Activated CD8-positive, alpha-beta memory T cell treated with anti-CD3 and anti-CD28 coated beads, Interleukin-2, amount 50 U/mL, for 1 hour (primary cell): ENCODE data around the gene GH2.
"Not testable (repeated sequence)": the region's sequence is repeated elsewhere in the genome, so short reads cannot be mapped to it uniquely, and the experiment has no call there.

Source experiments
- DNase-seq: peaks from one replicate; pipeline ENCODE4 v3.0.0-alpha.2; 2020; ENCODE audit errors: extremely low read depth

The GH2 gene

DNA sequence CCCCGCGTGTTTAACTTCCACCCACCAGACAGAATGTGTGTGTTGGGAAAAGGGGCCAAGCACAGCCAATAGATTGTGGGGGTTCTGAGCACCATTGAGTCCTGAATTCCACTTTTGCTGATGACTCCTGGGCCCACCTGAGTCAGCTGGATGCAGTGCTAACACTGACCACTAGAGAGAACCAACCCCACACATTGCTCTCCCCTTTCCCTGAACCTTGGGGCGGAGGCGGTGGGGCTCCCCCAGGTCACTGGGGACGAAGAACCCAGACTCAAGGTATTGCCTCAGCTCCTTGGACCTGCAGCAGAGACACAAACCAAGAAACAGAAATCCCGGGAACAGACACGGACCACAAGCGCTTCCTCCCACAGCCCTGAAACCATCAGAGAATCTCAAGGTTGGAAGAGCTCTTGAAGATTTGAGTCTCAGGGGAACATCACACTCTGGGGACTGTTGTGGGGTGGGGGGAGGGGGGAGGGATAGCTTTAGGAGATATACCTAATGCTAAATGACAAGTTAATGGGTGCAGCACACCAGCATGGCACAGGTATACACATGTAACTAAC lies 7.6 kb downstream of the GH2 start:
- DNase-seq = not testable (repeated sequence)

DNA sequence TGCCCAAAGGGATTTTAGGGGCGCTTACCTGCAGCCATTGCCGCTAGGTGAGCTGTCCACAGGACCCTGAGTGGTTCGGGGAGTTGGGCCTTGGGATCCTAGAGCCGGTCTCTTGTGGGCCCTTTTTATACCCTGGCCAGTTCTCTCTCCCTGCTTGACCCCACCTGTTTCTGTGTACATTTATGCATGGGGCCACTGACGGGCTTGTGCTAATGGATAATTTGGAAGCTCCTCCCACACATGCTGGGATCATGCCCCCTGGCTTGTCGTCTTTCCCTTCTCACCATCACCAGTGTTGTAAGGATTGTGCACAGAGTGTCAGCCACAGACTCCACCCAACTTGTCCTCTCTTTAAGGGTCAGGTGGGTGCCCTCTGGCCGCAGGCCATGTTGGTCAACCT lies 8.2 kb downstream of the GH2 start, which contains the start of gene CSH2:
Gene CSH2, minus strand, starts transcription at position 101 of the 400 bp plus-strand sequence. Its CDS starts 63 bp downstream, at position 38.
- DNase-seq = not testable (repeated sequence)

DNA sequence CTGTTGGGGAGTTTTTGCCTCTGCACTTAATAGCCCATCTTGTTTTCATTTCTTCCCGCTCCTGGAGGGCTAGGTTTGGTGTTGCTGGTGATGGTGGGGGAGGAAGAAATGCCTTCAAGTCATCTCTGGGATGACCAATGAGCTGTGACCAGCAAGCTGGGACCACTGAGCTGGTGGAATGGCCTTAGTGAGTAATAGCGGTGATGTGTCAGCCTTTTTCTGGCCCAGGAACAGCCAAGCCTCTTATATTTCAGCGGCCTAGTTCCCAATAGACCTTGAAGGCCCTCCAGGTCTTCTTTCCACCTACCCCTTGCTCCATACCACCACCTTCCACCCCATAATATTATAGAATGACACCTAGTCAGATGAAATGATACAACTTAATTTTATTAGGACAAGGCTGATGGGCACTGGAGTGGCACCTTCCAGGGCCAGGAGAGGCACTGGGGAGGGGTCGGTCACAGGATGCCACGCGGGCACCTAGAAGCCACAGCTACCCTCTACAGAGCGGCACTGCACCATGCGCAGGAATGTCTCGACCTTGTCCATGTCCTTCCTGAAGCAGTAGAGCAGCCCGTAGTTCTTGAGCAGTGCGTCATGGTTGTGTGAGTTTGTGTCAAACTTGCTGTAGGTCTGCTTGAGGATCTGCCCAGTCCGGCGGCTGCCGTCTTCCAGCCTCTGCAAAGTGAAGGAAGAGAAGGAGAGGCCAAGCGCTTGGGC lies 9.9 kb downstream of the GH2 start:
- DNase-seq = not testable (repeated sequence)

DNA sequence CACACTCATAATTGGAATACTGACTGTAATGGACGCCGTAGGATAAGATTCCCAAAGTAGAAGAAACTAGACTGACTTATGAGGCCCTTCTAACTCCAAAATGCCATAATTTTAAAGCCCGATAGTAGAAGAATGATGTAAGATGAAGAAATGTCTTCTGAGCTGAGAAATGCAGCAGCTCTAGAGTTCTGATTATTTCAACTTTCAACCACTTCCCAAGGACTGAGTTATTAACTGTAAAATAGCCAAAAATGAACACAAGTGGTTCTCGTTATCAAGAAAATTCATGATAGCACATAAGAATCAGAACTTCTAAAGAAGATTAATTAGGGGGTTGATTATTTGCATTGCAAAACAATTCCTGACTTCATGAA lies 11.5 kb downstream of the GH2 start:
- not testable (repeated sequence) for DNase-seq

DNA sequence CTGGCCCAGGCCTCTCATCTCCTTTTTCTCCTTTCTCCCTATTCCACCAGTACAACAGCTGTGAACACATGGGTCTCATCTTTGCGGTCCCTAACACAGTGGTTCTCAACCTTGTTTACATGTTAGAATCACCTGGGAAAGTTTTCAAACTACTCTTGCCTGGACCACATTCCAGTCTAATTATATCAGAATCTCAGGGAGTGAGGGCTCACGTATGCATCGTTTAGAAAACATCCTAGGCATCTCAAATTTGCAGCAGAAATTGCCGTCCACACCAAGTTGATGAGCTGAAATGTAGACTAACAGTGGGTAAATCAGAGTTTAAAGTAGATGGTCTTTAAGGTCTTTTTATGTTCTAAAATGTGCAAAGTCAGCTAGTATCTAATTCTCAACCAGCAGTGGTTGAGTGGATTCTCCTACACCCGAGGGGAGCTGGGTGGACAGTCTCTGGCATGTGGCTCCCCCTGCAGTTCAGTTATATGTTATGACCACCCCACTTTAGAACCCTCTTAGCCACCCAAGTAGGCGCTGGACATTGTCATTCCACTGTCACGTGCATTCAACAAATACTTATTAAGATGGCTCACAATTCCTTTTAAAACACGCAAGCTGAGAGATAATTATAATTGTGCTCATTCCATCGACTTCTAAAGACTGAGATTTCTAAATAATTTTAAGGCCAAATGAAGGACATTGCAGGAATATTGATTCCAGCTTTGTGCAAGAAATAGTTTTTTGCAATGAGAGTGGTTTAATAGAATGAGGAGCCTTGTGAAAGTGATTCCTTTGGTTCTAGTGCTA lies 12.1 kb downstream of the GH2 start:
- not testable (repeated sequence) for DNase-seq

DNA sequence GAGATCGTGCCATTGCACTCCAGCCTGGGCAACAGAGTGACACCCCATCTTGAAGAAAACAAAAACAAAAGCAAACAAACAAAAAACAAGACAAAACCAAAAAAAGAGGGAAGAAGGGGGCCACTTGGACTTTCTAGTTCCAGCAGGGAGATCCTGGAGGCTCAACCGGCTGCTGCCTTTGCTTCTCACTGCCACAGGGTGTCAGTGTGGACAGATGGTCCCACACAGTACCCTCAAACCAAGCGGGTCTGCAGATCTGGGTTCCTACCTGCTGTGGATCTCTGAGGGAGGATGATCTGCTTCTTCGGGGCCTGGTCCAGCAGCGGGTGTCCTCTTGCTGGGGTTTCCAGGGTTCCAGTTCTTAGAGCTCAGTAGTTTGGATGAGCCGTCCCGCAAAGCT lies 15.1 kb downstream of the GH2 start:
- DNase-seq = not testable (repeated sequence)

DNA sequence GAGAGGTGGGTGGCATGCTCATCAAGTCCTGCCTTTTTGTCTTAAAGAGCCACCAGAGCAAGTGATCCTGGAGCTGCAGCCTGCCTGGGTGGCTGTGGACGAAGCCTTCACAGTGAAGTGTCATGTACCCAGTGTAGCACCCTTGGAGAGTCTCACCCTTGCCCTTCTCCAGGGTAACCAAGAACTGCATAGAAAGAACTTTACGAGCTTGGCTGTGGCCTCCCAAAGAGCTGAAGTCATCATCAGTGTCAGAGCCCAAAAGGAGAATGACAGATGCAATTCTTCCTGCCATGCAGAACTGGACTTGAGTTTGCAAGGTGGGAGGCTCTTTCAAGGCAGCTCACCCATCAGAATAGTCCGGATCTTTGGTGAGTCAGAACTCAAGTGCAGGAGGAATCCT lies 22.5 kb downstream of the GH2 start:
- DNase-seq = no peak

DNA sequence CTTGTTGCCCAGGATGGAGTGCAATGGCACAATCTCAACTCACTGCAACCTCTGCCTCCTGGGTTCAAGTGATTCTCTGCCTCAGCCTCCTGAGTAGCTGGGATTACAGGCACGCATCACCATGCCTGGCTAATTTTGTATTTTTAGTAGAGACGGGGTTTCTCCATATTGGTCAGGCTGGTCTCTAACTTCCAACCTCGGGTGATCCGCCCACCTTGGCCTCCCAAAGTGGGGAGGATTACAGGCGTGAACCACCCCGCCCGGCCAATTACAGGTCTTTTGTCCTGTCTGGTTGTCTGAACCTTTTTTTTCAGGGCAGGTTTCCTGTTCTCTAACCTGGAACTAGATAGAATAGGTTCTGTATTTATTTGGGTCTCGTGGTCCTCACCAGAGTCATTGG lies 25.3 kb downstream of the GH2 start:
- DNase-seq = not testable (repeated sequence)

DNA sequence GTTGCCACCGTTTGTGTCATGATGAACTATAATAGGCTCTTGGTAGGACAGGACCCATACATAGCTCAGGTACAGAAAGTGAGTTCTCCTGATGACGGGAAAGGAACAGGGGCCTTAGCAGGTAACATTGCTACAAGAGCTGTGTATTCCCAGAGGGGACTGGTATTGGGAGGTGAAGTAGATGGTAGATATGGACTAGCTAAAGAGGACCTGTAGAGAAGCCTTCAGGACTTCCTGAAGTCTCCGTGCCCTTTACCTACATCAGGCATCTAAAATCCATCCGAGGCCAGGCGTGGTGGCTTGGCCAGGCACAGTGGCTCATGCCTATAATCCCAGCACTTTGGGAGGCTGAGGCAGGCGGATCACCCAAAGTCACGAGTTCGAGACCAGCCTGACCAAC lies 26.6 kb downstream of the GH2 start:
- DNase-seq = no peak

DNA sequence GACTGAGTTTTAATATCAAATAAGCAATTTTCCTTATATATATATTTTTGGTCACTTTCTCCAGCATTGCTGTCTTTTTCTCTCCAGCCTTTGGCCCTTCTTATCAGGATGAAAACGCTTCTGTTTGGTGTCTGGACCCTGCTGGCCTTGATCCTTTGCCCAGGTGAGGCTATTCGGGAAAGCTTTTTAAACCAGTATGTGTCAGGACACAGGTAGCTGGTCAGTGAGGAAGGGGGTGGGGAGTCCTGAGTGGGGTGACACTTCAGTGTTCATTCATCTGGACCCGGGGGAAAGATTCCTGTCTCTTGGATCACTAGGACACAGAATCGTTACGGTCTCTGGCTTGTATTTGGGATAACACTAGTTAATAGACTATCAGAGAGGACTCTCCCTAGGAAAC lies 27.0 kb downstream of the GH2 start:
- no peak for DNase-seq

DNA sequence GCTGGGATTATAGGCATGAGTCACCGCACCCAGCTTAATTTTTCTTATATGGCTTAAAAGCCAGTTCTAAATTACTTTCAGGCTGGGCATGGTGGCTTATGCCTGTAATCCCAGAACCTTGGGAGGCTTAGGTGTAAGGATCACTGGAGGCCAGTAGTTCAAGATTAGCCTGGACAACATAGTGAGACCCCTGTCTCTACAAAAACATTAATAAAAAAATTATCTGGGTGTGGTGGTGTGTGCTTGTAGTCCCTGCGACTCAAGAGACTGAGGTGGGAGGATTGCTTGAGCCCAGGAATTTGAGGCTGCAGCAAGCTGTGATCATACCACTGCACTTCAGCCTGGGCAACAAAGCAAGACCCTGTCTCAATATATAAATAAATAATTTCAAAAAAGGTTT lies 28.5 kb downstream of the GH2 start:
- no peak for DNase-seq

DNA sequence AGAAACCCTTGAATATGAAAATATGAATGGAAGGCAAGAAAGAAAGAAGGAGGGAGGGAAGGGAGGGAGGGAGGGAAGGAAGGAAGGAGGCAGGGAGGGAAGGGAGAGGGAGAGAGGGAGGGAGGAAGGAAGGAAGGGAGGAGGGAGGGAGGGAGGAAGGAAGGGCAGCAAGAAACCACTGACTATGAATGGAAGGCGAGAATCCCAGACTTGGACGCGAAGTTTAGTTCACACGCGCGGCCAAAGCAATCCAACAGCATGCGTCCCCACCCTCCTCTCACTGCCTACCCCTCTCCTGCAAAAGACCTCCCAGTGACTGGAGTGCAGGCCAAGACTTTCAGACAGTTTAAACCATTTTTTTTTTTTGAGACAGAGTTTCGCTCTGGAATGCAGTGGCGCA lies 31.3 kb downstream of the GH2 start:
- no peak for DNase-seq

DNA sequence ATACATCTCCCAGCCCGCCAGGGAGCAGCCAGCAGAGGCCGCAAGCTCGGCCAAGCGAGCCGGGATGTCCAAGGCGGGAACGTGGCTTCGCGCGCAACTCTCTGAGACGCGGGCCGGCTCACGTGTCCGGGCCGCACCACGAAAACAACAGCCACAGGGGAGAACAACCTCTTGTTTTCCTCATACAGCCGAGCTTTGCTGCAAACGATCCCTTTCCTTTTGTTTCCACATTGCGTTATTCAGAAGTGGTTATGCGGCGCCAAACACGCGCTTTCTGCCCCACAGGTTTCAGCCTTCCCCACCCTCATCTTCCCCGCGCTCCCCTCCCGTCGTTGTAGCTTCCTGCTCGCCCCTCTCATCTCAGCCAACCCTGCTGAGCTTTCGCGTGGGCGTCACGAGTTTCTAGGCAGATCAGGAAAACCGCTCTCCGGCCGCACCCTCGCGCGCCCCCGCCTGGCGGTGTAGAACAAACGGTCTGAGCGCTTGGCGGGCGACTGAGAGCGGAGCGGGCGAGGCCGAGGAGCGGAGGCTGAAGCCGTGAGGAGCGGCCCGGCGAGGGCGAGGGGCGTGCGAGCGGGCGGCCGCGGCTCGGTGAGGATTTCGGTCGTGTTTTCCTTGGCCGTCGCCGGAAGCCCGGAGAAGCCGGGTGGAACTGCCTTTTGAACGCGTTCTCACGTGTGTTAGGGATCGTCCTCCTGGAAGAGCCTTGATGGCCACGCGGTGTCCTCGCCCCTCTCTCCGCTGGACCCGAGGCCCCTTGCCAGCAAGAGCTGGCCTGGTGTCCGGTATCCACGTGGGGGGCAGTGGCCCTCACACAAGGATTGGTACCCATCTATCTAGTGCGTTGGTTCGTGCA lies 32.7 kb downstream of the GH2 start:
- DNase-seq = peak; percentile 82

DNA sequence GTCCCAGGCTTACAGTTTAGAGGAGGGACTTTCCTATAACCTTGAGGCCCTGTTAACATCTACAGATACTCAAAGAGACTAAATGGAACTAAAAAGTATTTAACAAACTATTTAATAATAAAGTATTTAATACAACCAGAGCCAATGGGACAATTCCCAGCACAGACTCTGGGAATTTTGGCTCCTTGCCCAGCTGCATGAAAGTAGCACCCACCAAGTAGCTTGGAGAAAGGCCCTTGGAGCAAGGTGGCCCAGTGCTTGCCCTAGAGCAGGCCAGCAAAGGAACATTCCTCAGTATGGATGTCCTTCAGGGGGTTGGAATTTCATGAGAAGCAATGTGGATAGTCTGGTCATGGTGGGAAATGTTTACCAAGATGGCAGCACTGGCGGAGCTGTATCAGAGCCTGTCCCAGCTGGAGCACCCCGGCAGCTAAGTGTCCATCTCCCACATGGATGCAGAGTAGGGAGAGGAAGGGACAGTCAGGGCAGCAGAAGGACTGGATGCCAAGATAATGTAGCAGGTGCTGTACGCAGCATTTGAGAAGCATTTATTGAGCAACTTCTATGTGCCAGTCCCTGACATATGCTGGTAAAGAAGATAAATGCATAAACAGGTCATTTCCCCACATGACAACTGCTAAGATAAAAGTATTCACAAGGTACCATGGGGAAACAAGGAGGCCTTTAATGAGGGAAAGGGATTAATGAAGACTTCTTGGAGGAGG lies 34.1 kb downstream of the GH2 start:
- DNase-seq = no peak

DNA sequence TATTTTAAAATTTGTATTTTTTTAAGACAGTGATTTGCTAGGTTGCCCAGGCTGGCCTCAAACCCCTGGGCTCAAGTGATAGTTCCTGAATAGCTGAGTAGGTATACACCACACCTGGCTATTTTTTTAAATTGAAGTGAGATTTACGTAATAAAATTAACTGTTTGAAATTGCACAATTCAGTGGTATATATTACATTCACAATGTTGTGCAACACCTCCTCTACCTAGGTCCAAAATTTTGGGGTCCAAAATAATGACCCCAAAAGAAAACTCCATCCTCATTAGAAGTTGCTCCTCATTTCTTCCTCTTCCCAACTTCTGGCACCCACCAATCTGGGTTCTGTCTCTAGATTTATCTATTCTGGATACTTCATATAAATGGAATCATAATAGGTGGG lies 36.2 kb downstream of the GH2 start:
- no peak for DNase-seq

DNA sequence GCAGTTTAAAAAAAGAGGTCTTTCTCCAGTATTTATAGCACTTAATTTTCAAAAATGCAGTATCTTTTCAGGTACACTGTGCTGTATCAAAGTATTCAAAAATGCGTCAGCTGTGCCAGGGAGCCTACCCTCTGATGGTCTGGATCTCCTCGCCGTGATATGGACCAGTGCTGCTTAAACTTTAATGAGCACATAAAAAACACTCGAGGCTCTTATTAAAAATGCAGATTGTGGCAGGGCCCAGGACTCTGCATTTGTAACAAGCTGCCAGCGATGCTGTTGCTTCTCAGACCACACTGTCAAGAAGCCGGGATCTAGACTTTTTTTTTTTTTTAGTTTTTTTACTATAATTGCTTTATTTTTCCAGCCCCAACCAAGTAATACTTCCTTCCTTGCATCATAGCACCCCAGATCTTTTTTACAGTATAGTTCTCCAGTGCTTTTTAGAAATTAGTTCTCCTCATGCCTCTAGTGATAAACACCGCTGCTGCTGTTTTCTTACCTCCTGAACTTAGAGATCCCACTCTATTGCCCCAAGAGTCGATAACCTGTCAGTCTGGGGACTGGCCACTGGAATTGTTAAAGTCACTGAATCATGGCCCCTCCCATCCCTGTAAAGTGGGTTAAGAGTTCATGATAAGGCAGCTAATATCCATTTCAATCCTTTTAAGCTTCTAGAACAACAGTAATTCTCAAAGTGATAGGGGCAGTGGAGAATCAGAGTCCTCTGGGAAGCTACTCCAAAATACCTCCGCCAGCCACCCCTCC lies 37.6 kb downstream of the GH2 start:
- DNase-seq = no peak

DNA sequence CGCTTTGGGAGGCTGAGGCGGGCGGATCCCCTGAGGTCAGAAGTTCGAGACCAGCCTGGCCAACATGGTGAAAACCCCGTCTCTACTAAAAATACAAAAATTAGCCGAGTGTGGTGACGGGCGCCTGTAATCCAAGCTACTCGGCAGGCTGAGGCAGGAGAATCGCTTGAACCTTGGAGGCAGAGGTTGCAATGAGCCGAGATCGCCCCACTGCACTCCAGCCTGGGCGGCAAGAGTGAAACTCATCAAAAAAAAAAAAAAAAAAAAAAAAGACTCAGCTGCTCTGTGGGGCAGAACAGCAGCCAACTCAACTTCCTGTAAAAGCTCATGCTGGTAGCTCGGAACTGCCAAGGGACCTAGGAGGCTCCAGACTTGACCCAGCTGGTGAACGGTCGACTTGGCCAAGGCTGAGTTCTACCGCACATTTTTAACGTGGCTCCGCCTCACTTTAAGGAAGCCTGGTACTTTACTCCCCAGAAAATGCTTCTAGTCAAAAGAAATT lies 38.3 kb downstream of the GH2 start:
- DNase-seq = not testable (repeated sequence)

DNA sequence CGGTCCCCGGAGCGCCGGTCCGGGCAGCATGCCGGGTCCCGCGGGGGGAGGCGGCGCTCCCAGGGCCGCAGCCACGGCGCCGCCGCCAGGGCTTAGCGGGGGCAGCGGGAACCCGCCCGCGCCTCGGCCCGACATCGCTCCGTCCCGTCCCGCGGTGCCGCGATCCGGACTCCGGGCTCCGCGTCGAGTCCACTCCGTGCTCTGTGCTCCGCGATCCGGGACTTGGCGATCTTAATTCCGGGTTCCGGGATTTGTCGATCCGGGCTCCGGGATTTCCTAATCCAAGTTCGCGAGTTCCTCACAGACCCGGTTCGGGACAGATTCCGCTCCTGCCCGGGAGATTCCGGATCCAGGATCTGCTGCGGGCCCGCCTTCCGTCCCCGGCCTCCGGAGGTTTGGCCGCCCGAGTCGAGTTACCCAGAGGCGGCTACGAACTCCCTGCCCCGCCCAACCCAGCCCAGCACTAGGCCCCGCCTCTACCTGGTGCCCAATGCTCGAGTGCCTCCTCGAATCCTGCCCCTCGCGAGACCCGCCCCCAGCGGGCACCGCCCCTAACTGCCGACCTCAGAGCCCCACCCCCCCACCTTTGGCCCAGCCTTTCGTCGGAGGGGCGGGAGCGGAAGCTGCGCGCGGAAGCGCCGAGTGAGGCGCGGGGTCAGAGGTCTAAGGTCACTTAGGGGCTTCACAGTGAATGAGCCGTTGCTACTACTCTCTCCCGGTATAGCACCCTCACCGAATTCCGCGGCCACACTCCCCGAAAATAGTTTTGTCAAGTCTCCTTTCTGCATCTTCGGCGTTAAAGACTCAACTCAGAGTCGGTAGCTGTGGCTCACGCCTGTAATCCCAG lies 39.0 kb downstream of the GH2 start, which contains the start of gene SMARCD2:
Gene SMARCD2, minus strand, starts transcription at position 146 of the 847 bp plus-strand sequence. Its CDS starts 11 bp downstream, at position 135.
- peak; percentile 97 for DNase-seq

DNA sequence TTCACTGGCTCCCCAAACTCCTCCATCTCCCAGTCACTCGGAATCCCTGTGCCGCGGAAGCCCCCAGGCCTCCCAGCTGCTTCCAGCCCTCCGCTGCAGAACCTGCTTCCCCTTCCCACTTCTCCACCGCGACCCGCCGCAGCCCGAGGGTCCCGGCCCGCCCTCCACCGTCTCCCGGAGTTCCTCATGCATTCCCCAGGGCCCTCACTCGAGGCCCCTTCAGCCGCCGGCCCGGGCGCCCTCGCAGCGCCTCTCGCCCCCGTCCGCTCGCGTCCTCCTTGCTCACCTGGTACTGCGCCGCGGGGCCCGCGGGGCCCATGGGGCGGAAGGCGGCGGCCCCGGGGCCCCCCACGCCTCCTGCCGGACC lies 39.6 kb downstream of the GH2 start:
- no peak for DNase-seq
